Endodermal cell (in vitro differentiated cells): ENCODE data around the gene RPL7A. TPM values are rescaled to one million over a fixed set of nuclear protein-coding genes. Genes with fewer than 3 reads are reported as not detected.
"Not testable (repeated sequence)": the region's sequence is repeated elsewhere in the genome, so short reads cannot be mapped to it uniquely, and the experiment has no call there.

Experiments
- DNase-seq: peaks from one replicate; pipeline ENCODE4 v3.0.0-alpha.2; 2017
- H3K27ac ChIP-seq: 2 replicates; pipeline ENCODE4 v1.5.1; 2013; ENCODE audit warnings: mild to moderate bottlenecking, low read depth, low read length, moderate library complexity
- H3K27me3 ChIP-seq: 2 replicates; pipeline ENCODE4 v1.6.1; 2013; ENCODE audit warnings: mild to moderate bottlenecking, low read length, moderate library complexity; ENCODE audit not compliant: insufficient read depth, control insufficient read depth, poor library complexity, severe bottlenecking
- H3K36me3 ChIP-seq: 2 replicates; pipeline ENCODE4 v1.7.0; 2013; ENCODE audit warnings: mild to moderate bottlenecking, low read length, moderate library complexity; ENCODE audit not compliant: control insufficient read depth, insufficient read depth
- H3K4me1 ChIP-seq: one replicate; pipeline ENCODE4 v1.7.0; 2013; ENCODE audit warnings: low read length; ENCODE audit not compliant: control insufficient read depth, insufficient read depth
- H3K4me3 ChIP-seq: 2 replicates; pipeline ENCODE4 v1.5.1; 2013; ENCODE audit warnings: mild to moderate bottlenecking, low read length, moderate library complexity
- H3K9ac ChIP-seq: 2 replicates; pipeline ENCODE4 v1.6.1; 2013; ENCODE audit warnings: mild to moderate bottlenecking, low read length, moderate library complexity; ENCODE audit not compliant: poor library complexity, severe bottlenecking; ENCODE audit errors: extremely low read depth
- H3K9me3 ChIP-seq: 2 replicates; pipeline ENCODE4 v1.6.1; 2013; ENCODE audit warnings: mild to moderate bottlenecking, low read length, moderate library complexity; ENCODE audit not compliant: control insufficient read depth
- H3K27ac Mint-ChIP-seq: 2 replicates; pipeline ENCODE4 v1.8.0; 2020; ENCODE audit warnings: mixed read lengths
- H3K27me3 Mint-ChIP-seq: 2 replicates; pipeline ENCODE4 v1.8.0; 2021; ENCODE audit warnings: mild to moderate bottlenecking, mixed read lengths; ENCODE audit not compliant: insufficient read depth
- H3K36me3 Mint-ChIP-seq: 2 replicates; pipeline ENCODE4 v1.8.0; 2020; ENCODE audit warnings: low read depth, mixed read lengths
- H3K4me1 Mint-ChIP-seq: 2 replicates; pipeline ENCODE4 v1.8.0; 2020; ENCODE audit warnings: mixed read lengths
- H3K4me3 Mint-ChIP-seq: 2 replicates; pipeline ENCODE4 v1.8.0; 2020; ENCODE audit warnings: mild to moderate bottlenecking, moderate library complexity, mixed read lengths
- H3K9me3 Mint-ChIP-seq: 2 replicates; pipeline ENCODE4 v1.8.0; 2020; ENCODE audit warnings: mild to moderate bottlenecking, mixed read lengths
- CTCF ChIP-seq: fragments of 200-600 bp; sonication (generic); conservative IDR thresholded peaks from 2 replicates; pipeline ENCODE4 v1.5.0; 2021; ENCODE audit warnings: antibody characterized with exemption, mild to moderate bottlenecking
- WGBS, 2 experiments: methylation state at CpG; one replicate each; pipeline versions ENCODE4 v1.1.5 to v1.1.7; 2013; ENCODE audit warnings: missing lambda C conversion rate in 2 of 2, mixed read lengths in 1 of 2; ENCODE audit not compliant: insufficient coverage in 1 of 2, insufficient read length in 1 of 2; 5-methylcytosine and 5-hydroxymethylcytosine counted together
- long read RNA-seq, 4 experiments: library from polyadenylated mRNA in 2 of 4; library from RNA in 1 of 4; library from capped mRNA in 1 of 4; stranded (forward) in 3 of 4; unstranded in 1 of 4; transcript quantifications; one replicate each; pipeline ENCODE4 v2.0.0, GENCODE V29; 2020 to 2021; ENCODE audit warnings: inconsistent platforms in 1 of 4
- polyA plus RNA-seq, 2 experiments: library from polyadenylated mRNA; stranded (reverse); fragments of 50-300 nt; gene quantifications; one replicate each; pipeline ENCODE4 v1.2.3, GENCODE V29; 2013
- total RNA-seq, 2 donors: library from RNA; stranded (reverse); fragmentation: NEBNext Ultra II Directional in 1 of 2; extraction: Animal tissue kit (Norgen Biotek cat#: 25700) in 1 of 2; gene quantifications; 2 replicates in 1 of 2; 3 replicates in 1 of 2; pipeline ENCODE4 v1.2.1, GENCODE V29; 2021

RPL7A gene
- 1,000 to 10,000 TPM; 2,418 to 2,634 TPM for total RNA-seq
- polyA plus RNA-seq (2013, experiment 1 of 2): 2,489 TPM
- 2,405 TPM for polyA plus RNA-seq (2013, experiment 2 of 2)
- long read RNA-seq, experiment 1, transcript RPL7A-202 (8 exons, 891 nt): major isoform, 12 of 1,156 reads
- long read RNA-seq, experiment 1, partial matches to known transcripts: 1,014 of 1,156 reads
- long read RNA-seq, experiment 1, other reads (novel, unspliced or antisense): 121 of 1,156 reads
- long read RNA-seq, experiment 2, transcript RPL7A-202 (8 exons, 891 nt): major isoform, 235 of 333 reads
- long read RNA-seq, experiment 2, transcript RPL7A-205 (8 exons, 941 nt): minor isoform, 6 of 333 reads
- long read RNA-seq, experiment 2, partial matches to known transcripts: 88 of 333 reads
- long read RNA-seq, experiment 2, other reads (novel, unspliced or antisense): 4 of 333 reads
- long read RNA-seq, experiment 3, transcript RPL7A-202 (8 exons, 891 nt): major isoform, 742 of 1,015 reads
- long read RNA-seq, experiment 3, transcript RPL7A-204 (7 exons, 1,164 nt): minor isoform, 6 of 1,015 reads
- long read RNA-seq, experiment 3, transcript RPL7A-205 (8 exons, 941 nt): minor isoform, 8 of 1,015 reads
- long read RNA-seq, experiment 3, partial matches to known transcripts: 244 of 1,015 reads
- long read RNA-seq, experiment 3, other reads (novel, unspliced or antisense): 14 of 1,015 reads
- long read RNA-seq, experiment 4, transcript RPL7A-202 (8 exons, 891 nt): major isoform, 6,153 of 6,312 reads
- long read RNA-seq, experiment 4, transcript RPL7A-205 (8 exons, 941 nt): minor isoform, 11 of 6,312 reads
- long read RNA-seq, experiment 4, transcript RPL7A-204 (7 exons, 1,164 nt): minor isoform, 16 of 6,312 reads
- long read RNA-seq, experiment 4, partial matches to known transcripts: 70 of 6,312 reads
- long read RNA-seq, experiment 4, other reads (novel, unspliced or antisense): 61 of 6,312 reads

- WGBS, 2 experiments: 0% methylated on average over 41 to 64 of the region's 64 CpGs
- peak; percentile 11 for TF ChIP-seq CTCF
- H3K36me3 ChIP-seq: peaks cover 75% of the 10 kb centered on the region
- H3K4me1 ChIP-seq: no peaks in the 10 kb centered on the region
- no peaks in the 10 kb centered on the region for H3K27me3 ChIP-seq
- H3K27ac ChIP-seq: peak within 1 kb of the TSS; percentile 95
- Mint-ChIP-seq H3K9me3 (no peaks in the 10 kb centered on the region), H3K27me3 (no peaks in the 10 kb centered on the region), H3K36me3 (peaks cover 82% of the 10 kb centered on the region), H3K4me1 (peaks cover 24% of the 10 kb centered on the region), H3K27ac (peak within 1 kb of the TSS; percentile 99), H3K4me3 (peak within 1 kb of the TSS; percentile 98)
- peak within 1 kb of the TSS; percentile 98 for H3K9ac ChIP-seq
- DNase-seq: peak; percentile 97
- no peaks in the 10 kb centered on the region for H3K9me3 ChIP-seq
- peak within 1 kb of the TSS; percentile 86 for H3K4me3 ChIP-seq
These were observed at the start of gene RPL7A, which contains the start of gene MED22 for GRCh38 chr9:133347985-133348717. RPL7A (plus strand) TSS chr9:133348218; CDS start chr9:133348244, 26 bp downstream. MED22 (minus strand) TSS chr9:133348131; CDS start chr9:133346662, 1,469 bp downstream.

GRCh38 chr9:133299996-133300395 is 48.0 kb upstream of the RPL7A start:
- H3K4me3 ChIP-seq, H3K4me3 Mint-ChIP-seq, H3K27ac Mint-ChIP-seq, H3K9ac ChIP-seq, H3K27ac ChIP-seq, H3K4me1 Mint-ChIP-seq, H3K27me3 ChIP-seq, H3K36me3 ChIP-seq, H3K4me1 ChIP-seq, DNase-seq, H3K36me3 Mint-ChIP-seq, H3K9me3 ChIP-seq, H3K27me3 Mint-ChIP-seq, H3K9me3 Mint-ChIP-seq: not testable (repeated sequence)
- 80 to 100% methylated on average over 1 to 15 of the region's 16 CpGs for WGBS, 2 experiments

GRCh38 chr9:133301253-133302230 is 46.5 kb upstream of the RPL7A start:
- Histone ChIP-seq H3K4me1 (no peaks in the 10 kb centered on the region), H3K9ac (no peak overlapping the region), H3K9me3 (no peaks in the 10 kb centered on the region), H3K27ac (no peak overlapping the region), H3K27me3 (no peaks in the 10 kb centered on the region), H3K36me3 (no peaks in the 10 kb centered on the region), H3K4me3 (no peak overlapping the region)
- H3K9me3 Mint-ChIP-seq: peaks cover 4% of the 10 kb centered on the region
- TF ChIP-seq CTCF: no peak
- no peaks in the 10 kb centered on the region for H3K36me3 Mint-ChIP-seq
- WGBS, 2 experiments: 92 to 94% methylated on average over 12 to 13 of the region's 13 CpGs
- no peaks in the 10 kb centered on the region for H3K4me1 Mint-ChIP-seq
- H3K27ac Mint-ChIP-seq: no peak overlapping the region
- H3K4me3 Mint-ChIP-seq: no peak overlapping the region
- DNase-seq: no peak
- H3K27me3 Mint-ChIP-seq: peaks cover 10% of the 10 kb centered on the region
